GM18511 (cell line): ENCODE measurements around the gene DIS3L2.
"Not testable (repeated sequence)": the region's sequence is repeated elsewhere in the genome, so short reads cannot be mapped to it uniquely, and the experiment has no call there.

Experiments used
- ATAC-seq: cut with Tn5 transposase; IDR thresholded peaks from one replicate; pipeline ENCODE4 v1.9.1; 2021; ENCODE audit warnings: mild to moderate bottlenecking, moderate library complexity; ENCODE audit not compliant: unreplicated experiment

Gene DIS3L2

DNA sequence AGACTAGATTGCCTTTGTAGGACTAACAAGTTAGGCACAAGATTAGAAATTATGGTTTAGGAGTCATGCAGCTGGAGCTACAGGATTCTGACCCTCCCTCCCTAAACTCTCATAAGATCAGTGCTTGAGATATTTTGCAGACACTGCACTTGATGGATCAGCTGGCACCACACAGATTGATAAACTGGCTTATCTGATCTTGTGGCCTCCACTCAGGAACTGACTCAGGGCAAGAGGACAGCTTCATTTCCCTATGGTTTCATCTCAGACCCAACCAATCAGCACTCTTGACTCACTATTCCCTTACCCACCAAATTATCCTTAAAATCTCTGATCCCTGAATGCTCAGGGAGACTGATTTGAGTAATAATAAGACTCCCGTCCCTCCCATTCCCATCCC lies 152.3 kb downstream of the DIS3L2 start:
- no peak for ATAC-seq

- ATAC-seq = not testable (repeated sequence)
Measured at GRCh38 chr2:232115728-232116361, 154.3 kb downstream of the DIS3L2 start.

- ATAC-seq = no peak
Measured at GRCh38 chr2:232116852-232117251, 155.3 kb downstream of the DIS3L2 start.

DNA sequence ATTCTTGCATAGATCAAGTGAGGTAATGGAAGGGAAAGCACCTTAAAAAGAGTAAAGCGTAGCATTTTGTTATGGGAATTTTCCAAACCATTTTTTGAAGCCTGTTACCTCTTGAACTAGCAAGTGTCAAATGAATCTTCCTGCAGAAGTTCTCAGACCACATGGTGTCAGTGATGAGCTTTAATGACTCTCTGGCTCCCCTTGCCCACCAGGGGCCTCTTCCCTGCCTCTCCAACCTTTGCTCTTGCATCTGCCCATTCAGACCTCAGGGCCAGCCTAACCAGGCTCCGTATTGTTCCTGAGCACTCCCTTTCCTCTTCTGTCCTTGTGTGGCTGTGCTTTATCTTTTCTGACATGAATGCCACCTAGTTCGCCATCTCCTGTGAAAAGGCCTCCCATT lies 155.9 kb downstream of the DIS3L2 start:
- ATAC-seq = no peak

GRCh38 chr2:232120911-232121310 lies 159.4 kb downstream of the DIS3L2 start:
- no peak for ATAC-seq

DNA sequence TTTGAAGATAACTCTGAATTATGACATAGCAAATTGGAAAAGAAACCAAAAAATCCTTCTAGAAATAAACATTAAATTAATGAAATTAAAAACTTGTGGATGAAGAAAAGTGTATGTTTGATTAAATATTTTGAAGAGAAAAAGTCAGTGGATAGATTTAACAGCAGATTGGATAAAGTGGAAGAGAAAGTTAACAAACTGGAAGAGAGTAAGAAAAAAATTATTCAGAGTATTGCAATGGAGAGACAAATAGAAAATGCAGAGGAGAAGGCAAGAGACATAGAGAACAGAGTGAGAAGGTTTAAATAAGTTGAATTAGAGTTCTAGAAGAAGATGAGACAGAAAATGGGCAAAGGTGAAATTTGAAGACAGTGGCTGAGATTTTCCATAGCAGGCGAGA lies 162.8 kb downstream of the DIS3L2 start:
- ATAC-seq = no peak

DNA sequence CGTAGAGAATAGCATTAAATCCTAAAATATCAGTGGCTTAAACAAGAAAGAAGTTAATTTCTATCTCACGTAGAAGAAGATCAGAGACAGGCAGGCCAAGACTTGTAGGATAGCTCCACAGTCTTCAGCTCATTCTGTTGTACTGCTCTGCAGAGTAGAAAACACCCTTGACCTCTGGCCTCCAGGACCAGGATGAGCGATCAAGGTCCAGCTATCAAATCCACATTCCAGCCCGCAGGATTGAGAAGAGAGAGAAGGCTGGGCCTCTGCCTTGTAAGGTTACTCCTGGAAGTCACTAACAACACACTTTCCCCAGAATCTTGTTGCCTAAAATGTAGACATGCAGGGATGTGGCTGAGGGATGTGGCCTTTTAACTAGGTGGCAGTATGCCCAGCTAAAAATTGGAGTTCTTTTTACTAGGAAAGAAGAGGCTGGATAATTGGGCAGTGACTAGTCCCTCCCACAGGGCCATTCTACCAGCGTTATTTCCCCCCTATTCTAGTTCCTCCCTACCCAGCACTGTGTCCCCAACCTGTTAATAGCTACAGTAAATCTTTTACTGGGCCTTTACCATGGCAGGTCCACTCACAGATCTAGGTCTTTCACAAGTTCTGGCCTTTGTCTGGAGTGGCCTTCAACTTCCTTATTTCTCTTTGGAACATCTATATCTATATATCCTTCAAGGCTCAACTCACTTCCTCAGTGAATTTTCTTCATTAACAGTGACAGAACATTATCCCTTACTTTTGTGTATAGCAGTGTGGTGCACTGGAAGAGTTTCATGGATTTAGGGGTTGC lies 165.0 kb downstream of the DIS3L2 start:
- no peak for ATAC-seq

DNA sequence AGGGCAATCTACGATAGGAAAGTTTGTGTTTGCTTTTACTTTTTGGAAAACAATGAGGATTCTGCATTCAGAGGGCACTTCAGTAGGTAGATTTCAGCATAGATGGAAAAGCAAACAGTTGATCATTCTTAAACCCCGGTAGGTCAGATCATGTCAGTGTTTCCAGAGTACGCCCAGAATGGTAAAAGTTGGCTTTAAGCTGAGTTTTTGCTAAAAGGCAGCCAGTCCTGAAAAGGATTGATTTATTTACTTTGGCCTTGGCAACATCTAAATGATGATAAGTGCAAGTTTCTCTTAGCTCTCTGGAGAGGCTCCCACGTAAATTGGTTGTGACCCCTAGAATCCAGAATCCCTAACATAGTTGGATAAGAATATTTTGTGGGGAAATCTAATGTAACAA lies 168.0 kb downstream of the DIS3L2 start:
- no peak for ATAC-seq

GRCh38 chr2:232132181-232132580 lies 170.7 kb downstream of the DIS3L2 start:
- no peak for ATAC-seq

GRCh38 chr2:232133078-232133477 lies 171.6 kb downstream of the DIS3L2 start:
- ATAC-seq = no peak

DNA sequence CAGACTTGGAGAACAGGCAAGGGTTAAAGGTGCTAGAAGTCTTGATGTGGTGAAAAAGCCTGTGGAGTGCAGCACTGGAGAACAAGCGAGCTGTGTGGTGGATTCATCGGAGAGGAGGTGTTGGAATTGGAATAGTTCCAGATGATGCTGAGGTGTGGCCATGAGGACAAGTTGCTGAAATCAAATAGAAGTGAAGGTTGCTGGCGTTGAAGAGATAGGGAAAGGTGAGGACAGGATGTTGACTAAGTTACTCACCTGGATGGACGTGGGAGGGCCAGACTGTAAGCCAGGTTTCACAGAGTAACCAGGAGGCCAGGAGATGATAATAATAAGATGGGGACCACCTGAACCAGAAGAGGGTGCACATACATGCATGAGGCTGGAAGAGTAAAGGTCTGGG lies 173.4 kb downstream of the DIS3L2 start:
- no peak for ATAC-seq

DNA sequence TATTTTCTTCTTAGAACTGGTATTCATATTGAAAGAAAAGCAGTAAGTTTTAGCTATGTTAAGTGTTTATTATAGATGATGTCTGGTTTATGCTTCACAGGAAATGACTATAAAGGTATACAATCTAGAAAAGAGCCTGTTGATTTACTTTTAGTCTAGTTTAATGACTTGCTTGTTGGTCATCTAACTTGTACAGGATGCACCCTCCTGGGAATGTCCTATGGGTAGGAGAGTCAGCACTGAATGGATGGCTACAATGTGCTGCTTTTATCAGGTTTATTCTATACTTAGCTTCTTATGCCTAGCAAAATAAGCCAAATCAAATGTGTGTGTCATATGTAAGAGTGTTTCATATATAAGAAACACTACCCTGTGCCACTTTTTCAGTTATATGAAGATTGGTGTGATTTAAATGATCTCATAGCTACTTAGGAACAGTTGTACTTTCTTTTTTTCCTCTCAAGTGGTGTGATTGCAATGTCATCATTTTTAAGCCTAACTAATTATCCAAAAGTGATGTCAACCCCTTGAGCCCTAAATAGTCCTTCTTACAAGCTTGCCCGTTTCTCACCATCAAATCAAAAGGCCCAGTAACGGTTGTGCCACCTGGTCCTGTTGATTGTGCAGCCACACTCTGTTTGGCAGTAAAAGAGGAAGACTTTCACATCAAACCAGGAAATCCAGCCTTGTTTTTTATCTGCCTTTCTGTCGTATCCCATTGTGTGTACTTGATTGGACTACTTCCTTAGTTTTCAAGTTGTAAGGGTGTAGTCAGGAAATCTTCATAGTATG lies 176.0 kb downstream of the DIS3L2 start:
- ATAC-seq = no peak

- no peak for ATAC-seq
Measured at GRCh38 chr2:232138441-232138840, 176.9 kb downstream of the DIS3L2 start.

DNA sequence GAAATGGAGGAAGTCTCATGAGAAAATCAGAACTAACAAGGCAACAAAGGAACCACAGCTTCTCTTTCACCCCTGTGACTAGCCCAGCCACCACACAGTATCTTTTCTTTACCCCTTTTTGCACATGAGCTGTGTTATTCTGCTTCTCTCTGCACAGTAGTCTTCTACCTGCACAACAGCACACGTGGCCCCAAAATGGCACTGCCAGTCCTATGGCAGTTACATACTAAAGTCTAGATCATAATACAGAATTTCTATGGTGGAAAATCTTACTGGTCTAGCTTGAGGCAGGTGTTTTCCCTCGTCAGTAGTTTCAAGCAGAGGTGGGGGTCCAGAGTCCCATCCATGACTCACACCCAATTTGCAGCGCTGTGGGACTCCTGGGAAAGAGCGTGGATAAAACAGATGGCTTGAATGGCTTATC lies 177.7 kb downstream of the DIS3L2 start:
- no peak for ATAC-seq

DNA sequence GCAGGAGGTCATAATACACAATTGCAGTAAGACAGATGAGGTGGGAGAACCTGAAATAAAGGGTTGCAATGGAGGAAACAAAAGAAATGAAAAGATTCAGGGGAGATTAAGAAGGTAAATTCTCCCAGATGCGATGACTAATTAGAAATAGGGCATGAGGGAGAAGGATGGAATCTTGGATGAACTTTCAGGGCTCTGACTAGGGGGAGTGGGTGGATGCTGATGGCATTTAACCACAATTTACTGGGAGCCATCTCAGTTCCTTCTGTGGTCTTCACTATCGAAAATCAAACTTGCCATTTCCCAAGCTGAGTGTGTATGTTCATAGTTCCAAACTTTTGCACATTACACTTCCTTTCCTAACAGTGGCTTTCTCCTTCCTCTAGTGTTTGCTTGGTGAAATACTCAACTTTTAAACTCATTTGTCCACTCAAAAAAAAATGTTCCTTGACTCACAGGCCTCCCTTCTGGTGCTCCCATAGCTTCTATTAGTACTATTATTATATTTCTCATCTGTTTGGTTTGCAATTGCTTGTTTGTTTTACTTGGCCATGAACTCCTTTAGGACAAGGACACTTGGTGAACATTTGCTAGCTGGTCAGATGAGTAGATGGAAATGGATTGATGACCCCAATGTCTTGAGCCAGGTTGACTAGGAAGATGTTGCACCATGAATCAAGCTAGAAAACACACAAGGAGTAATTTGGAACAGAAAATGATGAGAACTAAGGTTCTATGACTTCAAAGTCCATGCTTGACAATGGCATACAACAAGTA lies 178.5 kb downstream of the DIS3L2 start:
- no peak for ATAC-seq

DNA sequence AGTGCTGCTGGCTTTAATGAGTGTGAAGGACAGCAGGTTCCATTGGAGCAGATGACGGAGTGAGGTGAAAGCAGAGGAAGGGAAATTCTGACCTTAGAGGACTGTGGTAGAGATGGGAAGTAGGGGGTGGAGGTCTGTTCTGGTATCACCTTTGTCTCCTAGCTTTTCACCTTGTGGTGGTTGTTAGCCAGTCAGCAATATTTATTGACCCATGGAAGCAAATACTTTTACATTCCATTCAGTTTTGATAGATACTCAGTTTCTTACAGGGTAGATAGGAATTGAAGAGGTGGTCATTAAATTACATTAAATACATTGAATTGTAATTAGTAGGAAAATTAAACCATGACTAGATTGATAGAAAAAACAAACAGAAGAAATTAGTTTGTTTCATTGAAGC lies 180.1 kb downstream of the DIS3L2 start:
- ATAC-seq = no peak

DNA sequence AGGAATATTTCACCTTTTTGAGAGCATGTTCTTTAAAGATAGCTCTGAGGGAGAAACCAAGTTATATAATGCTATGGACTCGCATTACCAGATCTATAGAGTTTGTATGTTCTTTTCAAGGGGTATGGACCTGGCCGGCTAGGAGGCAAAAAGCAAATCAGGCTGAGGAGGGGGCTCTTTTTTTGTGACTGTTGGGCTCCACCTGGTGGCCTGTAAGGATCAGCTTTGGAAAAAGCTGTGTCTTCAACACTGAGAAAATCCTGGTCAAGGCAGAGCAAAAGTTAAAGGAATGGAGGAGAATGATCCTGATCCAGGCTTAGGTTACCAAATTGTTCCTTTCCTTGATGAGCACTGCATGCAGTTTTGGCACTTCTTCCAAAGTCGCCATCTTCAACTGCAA lies 180.5 kb downstream of the DIS3L2 start:
- ATAC-seq = no peak

DNA sequence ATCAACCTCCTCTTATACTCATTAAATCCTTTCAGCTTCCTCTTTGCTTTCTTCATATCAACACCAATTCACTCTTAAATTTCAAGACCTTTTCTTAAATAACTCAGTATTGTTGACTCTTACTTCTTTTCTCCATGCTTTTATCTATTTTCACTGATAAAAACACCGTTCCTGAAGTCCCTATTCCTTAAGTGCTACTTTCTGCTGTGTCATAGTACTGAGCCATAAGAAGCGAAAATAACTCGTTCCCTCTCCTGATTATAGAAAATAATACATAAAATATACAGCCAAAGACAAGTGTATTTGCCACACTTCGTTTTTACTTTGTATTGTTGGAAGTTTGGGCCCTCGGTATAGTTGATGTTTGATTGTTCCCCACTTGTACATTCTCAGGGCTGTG lies 181.0 kb downstream of the DIS3L2 start:
- ATAC-seq = no peak

- ATAC-seq = no peak
Measured at GRCh38 chr2:232146294-232146693, 184.8 kb downstream of the DIS3L2 start.

- ATAC-seq = no peak
Measured at GRCh38 chr2:232147440-232148077, 186.0 kb downstream of the DIS3L2 start.

GRCh38 chr2:232162187-232162586 lies 200.7 kb downstream of the DIS3L2 start:
- ATAC-seq = no peak
